Chondrocyte (in vitro differentiated cells): Measurements from ENCODE around the gene NEU1. TPM values are rescaled to one million over a fixed set of nuclear protein-coding genes. Genes with fewer than 3 reads are reported as not detected.

ENCODE experiments used
- DNase-seq: peaks from one replicate; pipeline ENCODE4 v3.0.0; 2021; ENCODE audit warnings: mixed read lengths, low spot score
- H3K27ac Mint-ChIP-seq: one replicate; pipeline ENCODE4 v1.8.0; 2021; ENCODE audit warnings: mild to moderate bottlenecking, moderate library complexity, mixed read lengths; ENCODE audit not compliant: unreplicated experiment
- H3K27me3 Mint-ChIP-seq: 2 replicates; pipeline ENCODE4 v1.8.0; 2021; ENCODE audit warnings: low read depth, mixed read lengths
- H3K36me3 Mint-ChIP-seq: 2 replicates; pipeline ENCODE4 v1.8.0; 2021; ENCODE audit warnings: low read depth, mixed read lengths
- H3K4me1 Mint-ChIP-seq: 2 replicates; pipeline ENCODE4 v1.8.0; 2021; ENCODE audit warnings: low read depth, mild to moderate bottlenecking, mixed read lengths
- H3K4me3 Mint-ChIP-seq: one replicate; pipeline ENCODE4 v1.8.0; 2021; ENCODE audit warnings: mild to moderate bottlenecking, moderate library complexity, mixed read lengths; ENCODE audit not compliant: unreplicated experiment
- H3K9me3 Mint-ChIP-seq: 2 replicates; pipeline ENCODE4 v1.8.0; 2021; ENCODE audit warnings: low read depth, mixed read lengths
- total RNA-seq: library from RNA; stranded (reverse); gene quantifications from 3 replicates; pipeline ENCODE4 v1.2.1, GENCODE V29; 2021
- TF ChIP-seq, protein P1 (sequence below): fragments of 200-600 bp; sonication (generic); IDR thresholded peaks from 2 replicates; pipeline ENCODE4 v1.5.0; 2021; ENCODE audit warnings: antibody characterized with exemption, mild to moderate bottlenecking, moderate library complexity

The NEU1 gene
- total RNA-seq, 1 donor from 2014 or later, result 64.2 TPM

- H3K27ac Mint-ChIP-seq, result no peak overlapping the region
- DNase-seq, result no peak
- H3K9me3 Mint-ChIP-seq, result no peaks in the 10 kb centered on the region
- peaks cover 21% of the 10 kb centered on the region for H3K4me1 Mint-ChIP-seq
- H3K4me3 Mint-ChIP-seq, result no peak overlapping the region
- no peaks in the 10 kb centered on the region for H3K27me3 Mint-ChIP-seq
- no peaks in the 10 kb centered on the region for H3K36me3 Mint-ChIP-seq
- TF ChIP-seq, protein P1, sequence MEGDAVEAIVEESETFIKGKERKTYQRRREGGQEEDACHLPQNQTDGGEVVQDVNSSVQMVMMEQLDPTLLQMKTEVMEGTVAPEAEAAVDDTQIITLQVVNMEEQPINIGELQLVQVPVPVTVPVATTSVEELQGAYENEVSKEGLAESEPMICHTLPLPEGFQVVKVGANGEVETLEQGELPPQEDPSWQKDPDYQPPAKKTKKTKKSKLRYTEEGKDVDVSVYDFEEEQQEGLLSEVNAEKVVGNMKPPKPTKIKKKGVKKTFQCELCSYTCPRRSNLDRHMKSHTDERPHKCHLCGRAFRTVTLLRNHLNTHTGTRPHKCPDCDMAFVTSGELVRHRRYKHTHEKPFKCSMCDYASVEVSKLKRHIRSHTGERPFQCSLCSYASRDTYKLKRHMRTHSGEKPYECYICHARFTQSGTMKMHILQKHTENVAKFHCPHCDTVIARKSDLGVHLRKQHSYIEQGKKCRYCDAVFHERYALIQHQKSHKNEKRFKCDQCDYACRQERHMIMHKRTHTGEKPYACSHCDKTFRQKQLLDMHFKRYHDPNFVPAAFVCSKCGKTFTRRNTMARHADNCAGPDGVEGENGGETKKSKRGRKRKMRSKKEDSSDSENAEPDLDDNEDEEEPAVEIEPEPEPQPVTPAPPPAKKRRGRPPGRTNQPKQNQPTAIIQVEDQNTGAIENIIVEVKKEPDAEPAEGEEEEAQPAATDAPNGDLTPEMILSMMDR, result no peak
Measured at GRCh38 chr6:31906122-31906521, 43.5 kb upstream of the NEU1 start.

DNA sequence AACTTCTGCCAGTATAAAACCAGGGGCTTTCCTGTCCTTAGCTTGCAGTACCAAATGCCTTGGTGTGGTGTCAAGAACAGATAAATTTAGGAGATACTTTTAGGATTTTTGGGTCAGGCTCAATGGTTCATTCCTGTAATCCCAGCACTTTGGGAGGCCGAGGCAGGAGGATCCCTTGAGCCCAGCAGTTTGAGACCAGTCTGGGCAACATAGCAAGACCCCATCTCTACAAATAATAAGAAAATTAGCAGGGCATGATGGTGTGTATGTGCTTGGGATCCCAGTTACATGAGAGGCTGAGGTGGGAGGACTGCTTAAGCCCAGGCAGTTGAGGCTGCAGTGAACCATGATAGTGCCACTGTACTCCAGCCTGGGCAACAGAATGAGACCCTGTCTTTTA, 42.4 kb upstream of the NEU1 start:
- H3K36me3 Mint-ChIP-seq, result no peaks in the 10 kb centered on the region
- no peak overlapping the region for H3K4me3 Mint-ChIP-seq
- H3K27ac Mint-ChIP-seq, result no peak overlapping the region
- no peak for DNase-seq
- TF ChIP-seq, protein P1, result no peak
- peaks cover 17% of the 10 kb centered on the region for H3K4me1 Mint-ChIP-seq
- H3K9me3 Mint-ChIP-seq, result no peaks in the 10 kb centered on the region
- H3K27me3 Mint-ChIP-seq, result no peaks in the 10 kb centered on the region

DNA sequence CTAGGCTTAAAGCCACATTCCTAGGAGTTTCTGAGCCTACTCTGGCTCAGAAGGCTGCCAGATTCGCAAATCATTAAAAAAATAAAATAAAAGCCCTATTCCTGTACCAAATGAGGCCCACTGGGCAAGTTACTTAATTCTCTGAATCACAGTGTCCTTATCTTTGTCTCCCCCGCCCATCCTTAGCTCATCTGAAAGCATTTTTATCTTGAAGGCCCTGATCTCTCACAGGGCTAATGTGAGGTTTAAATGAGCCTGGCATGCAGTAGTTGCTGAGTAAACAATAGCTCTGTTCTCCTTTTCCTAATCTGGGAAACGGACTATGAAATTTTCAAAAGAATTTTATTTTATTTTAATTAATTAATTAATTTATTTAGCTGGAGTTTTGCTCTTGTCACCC, 41.3 kb upstream of the NEU1 start:
- Mint-ChIP-seq H3K27ac (no peak overlapping the region), H3K27me3 (no peaks in the 10 kb centered on the region), H3K36me3 (no peaks in the 10 kb centered on the region), H3K4me3 (no peak overlapping the region), H3K4me1 (peaks cover 23% of the 10 kb centered on the region), H3K9me3 (no peaks in the 10 kb centered on the region)
- TF ChIP-seq, protein P1, result no peak
- no peak for DNase-seq

DNA sequence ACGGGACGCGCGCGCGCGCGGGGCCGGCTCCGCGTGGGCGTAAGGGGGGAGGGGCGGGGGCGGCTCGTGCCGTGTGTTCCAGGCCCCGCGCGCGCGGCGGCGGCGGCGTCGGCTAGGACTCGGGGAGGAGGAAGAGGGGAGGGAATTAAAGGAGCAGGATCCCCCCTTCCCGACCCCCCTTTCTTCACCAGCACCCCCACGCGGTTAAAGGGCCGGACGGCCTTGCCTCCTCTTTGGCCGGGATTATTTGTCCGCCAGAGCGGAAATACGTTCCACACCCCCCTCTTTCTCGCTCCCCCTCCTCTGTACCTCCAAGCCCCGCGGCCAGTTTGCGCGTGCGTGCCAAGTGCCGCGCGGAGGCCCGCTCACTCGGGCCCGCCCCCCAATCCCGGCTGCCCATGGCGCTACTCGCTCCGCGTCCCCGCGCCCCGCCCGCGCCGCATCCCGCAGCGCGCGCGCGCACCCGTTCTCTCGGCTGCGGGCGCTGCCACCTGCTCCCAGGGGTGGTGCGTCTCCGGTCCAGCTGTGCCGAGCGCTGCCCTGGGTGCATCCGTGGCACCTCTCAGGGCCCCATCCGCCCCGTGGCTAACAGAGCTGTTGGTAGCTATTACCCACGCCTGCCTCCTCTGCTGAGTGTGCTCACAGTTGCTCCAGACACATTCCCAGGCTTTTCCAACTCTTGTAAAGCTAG, 39.5 kb upstream of the NEU1 start, which contains the start of gene ZBTB12:
Gene ZBTB12 (minus strand): TSS at position 134 of the 691 bp plus-strand sequence. CDS start 781 bp downstream, outside the sequence.
- Mint-ChIP-seq H3K27ac (peak within 1 kb of the TSS; percentile 86), H3K27me3 (no peaks in the 10 kb centered on the region), H3K4me1 (peaks cover 26% of the 10 kb centered on the region), H3K36me3 (no peaks in the 10 kb centered on the region), H3K9me3 (no peaks in the 10 kb centered on the region), H3K4me3 (peak within 1 kb of the TSS; percentile 73)
- DNase-seq, result no peak
- TF ChIP-seq, protein P1, result no peak

- Mint-ChIP-seq H3K36me3 (no peaks in the 10 kb centered on the region), H3K27me3 (no peaks in the 10 kb centered on the region), H3K27ac (peak overlapping the region; percentile 32), H3K4me3 (peak overlapping the region; percentile 73), H3K4me1 (peaks cover 28% of the 10 kb centered on the region), H3K9me3 (no peaks in the 10 kb centered on the region)
- DNase-seq, result peak; percentile 81
- TF ChIP-seq, protein P1, result no peak
Measured at GRCh38 chr6:31901415-31901952, 38.9 kb upstream of the NEU1 start.
